CD14-positive monocyte (primary cell): ENCODE data around the gene DNAAF9. TPM values are rescaled to one million over a fixed set of nuclear protein-coding genes. Genes with fewer than 3 reads are reported as not detected.
A peak's percentile ranks its signal among the peaks of the same experiment; 100 is the strongest.

Experiments
- DNase-seq, 3 donors: peaks; one replicate each; pipeline ENCODE4 v3.0.0-alpha.2; 2011 to 2022
- H2AFZ ChIP-seq: 2 replicates; pipeline ENCODE4 v1.6.0; 2012; ENCODE audit warnings: mild to moderate bottlenecking, low read depth, low read length, inconsistent platforms; ENCODE audit not compliant: insufficient read depth, poor library complexity, severe bottlenecking
- H3K27ac ChIP-seq, 2 donors: 1 replicate in 1 of 2; 2 replicates in 1 of 2; pipeline ENCODE4 v1.5.1; 2012 to 2013; ENCODE audit warnings: low read length in 2 of 2, control low read depth in 1 of 2, inconsistent platforms in 1 of 2, low read depth in 1 of 2, mild to moderate bottlenecking in 1 of 2
- H3K27me3 ChIP-seq, 2 donors: one replicate each; pipeline versions ENCODE4 v1.6.0 to v1.6.1; 2011 to 2013; ENCODE audit warnings: low read length in 2 of 2; ENCODE audit not compliant: control insufficient read depth in 2 of 2, insufficient read depth in 2 of 2
- H3K36me3 ChIP-seq, 2 donors: replicated peaks in 1 of 2; 1 replicate in 1 of 2; 2 replicates in 1 of 2; pipeline versions ENCODE4 v1.5.1 to v1.6.1; 2012 to 2013; ENCODE audit warnings: low read length in 2 of 2, control low read depth in 1 of 2, inconsistent platforms in 1 of 2, mild to moderate bottlenecking in 1 of 2; ENCODE audit not compliant: insufficient read depth in 2 of 2, control insufficient read depth in 1 of 2
- H3K4me1 ChIP-seq, 2 donors: 1 replicate in 1 of 2; 2 replicates in 1 of 2; pipeline versions ENCODE4 v1.5.1 to v1.6.1; 2012 to 2013; ENCODE audit warnings: low read length in 2 of 2, control low read depth in 1 of 2, inconsistent platforms in 1 of 2, mild to moderate bottlenecking in 1 of 2, moderate library complexity in 1 of 2; ENCODE audit not compliant: insufficient read depth in 2 of 2, control insufficient read depth in 1 of 2
- H3K4me2 ChIP-seq: replicated peaks from 2 replicates; pipeline ENCODE3; 2012; ENCODE audit warnings: low read length, moderate library complexity, mild to moderate bottlenecking; ENCODE audit not compliant: poor library complexity, severe bottlenecking; ENCODE audit errors: extremely low read depth
- H3K4me3 ChIP-seq, 3 experiments: fragments of 200-600 bp in 1 of 3; sonication (generic) in 1 of 3; replicated peaks in 1 of 3; 1 replicate in 2 of 3; 2 replicates in 1 of 3; pipeline ENCODE4 v1.5.1; 2011 to 2013; ENCODE audit warnings: low read length in 3 of 3, mild to moderate bottlenecking in 3 of 3, control low read depth in 2 of 3, low read depth in 2 of 3, inconsistent platforms in 1 of 3, moderate library complexity in 1 of 3
- H3K79me2 ChIP-seq: 2 replicates; pipeline ENCODE4 v1.6.0; 2012; ENCODE audit warnings: mild to moderate bottlenecking, control low read depth, inconsistent platforms, low read length, moderate library complexity; ENCODE audit not compliant: insufficient read depth
- H3K9ac ChIP-seq: 2 replicates; pipeline ENCODE4 v1.6.0; 2017; ENCODE audit warnings: low read length, mild to moderate bottlenecking; ENCODE audit not compliant: insufficient read depth, poor library complexity, severe bottlenecking
- H3K9me3 ChIP-seq, 2 donors: replicated peaks in 1 of 2; 1 replicate in 1 of 2; 2 replicates in 1 of 2; pipeline versions ENCODE4 v1.5.1 to v1.6.1; 2012 to 2013; ENCODE audit warnings: low read length in 2 of 2, control low read depth in 1 of 2; ENCODE audit not compliant: control insufficient read depth in 1 of 2, insufficient read depth in 1 of 2
- H4K20me1 ChIP-seq: 2 replicates; pipeline ENCODE4 v1.6.0; 2012; ENCODE audit warnings: mild to moderate bottlenecking, low read length, control low read depth, moderate library complexity; ENCODE audit not compliant: insufficient read depth
- H3K27ac Mint-ChIP-seq, 7 donors: one replicate each; pipeline ENCODE4 v1.8.0; 2020; ENCODE audit warnings: mild to moderate bottlenecking in 7 of 7, mixed read lengths in 7 of 7, moderate library complexity in 6 of 7, inconsistent platforms in 2 of 7
- H3K27me3 Mint-ChIP-seq, 3 donors: one replicate each; pipeline ENCODE4 v1.8.0; 2021 to 2022; ENCODE audit warnings: low read depth in 3 of 3, mild to moderate bottlenecking in 3 of 3, mixed read lengths in 3 of 3, moderate library complexity in 3 of 3, inconsistent platforms in 1 of 3
- H3K36me3 Mint-ChIP-seq, 2 donors: one replicate each; pipeline ENCODE4 v1.8.0; 2020; ENCODE audit warnings: mixed read lengths in 2 of 2, inconsistent platforms in 1 of 2, mild to moderate bottlenecking in 1 of 2
- H3K4me1 Mint-ChIP-seq: one replicate; pipeline ENCODE4 v1.8.0; 2020; ENCODE audit warnings: mild to moderate bottlenecking, mixed read lengths
- H3K4me3 Mint-ChIP-seq, 2 donors: one replicate each; pipeline ENCODE4 v1.8.0; 2020; ENCODE audit warnings: mild to moderate bottlenecking in 2 of 2, mixed read lengths in 2 of 2, moderate library complexity in 1 of 2
- H3K9me3 Mint-ChIP-seq, 7 donors: one replicate each; pipeline ENCODE4 v1.8.0; 2020 to 2022; ENCODE audit warnings: mixed read lengths in 7 of 7, mild to moderate bottlenecking in 6 of 7, moderate library complexity in 6 of 7, inconsistent platforms in 2 of 7
- WGBS: methylation state at CpG from one replicate; pipeline ENCODE4 v1.1.5; 2013; ENCODE audit warnings: missing lambda C conversion rate; ENCODE audit not compliant: insufficient coverage; 5-methylcytosine and 5-hydroxymethylcytosine counted together
- intact Hi-C, 2 donors: fragments of 100-400 bp; cut with micrococcal nuclease; formaldehyde crosslinking; loops; one replicate each; pipeline versions ENCODE4 v1.15.0 to v1.15.1; 2023
- polyA plus RNA-seq, 3 donors: library from polyadenylated mRNA; depleted of rRNA in 1 of 3; unstranded in 2 of 3; stranded (reverse) in 1 of 3; fragments of 300-500 nt in 2 of 3; fragments of >200 nt in 1 of 3; fragmentation: Illumina TruSeq in 2 of 3; gene quantifications; 1 replicate in 2 of 3; 2 replicates in 1 of 3; pipeline ENCODE4 v1.2.3, GENCODE V29; 2012 to 2021
- TF ChIP-seq, protein P1 (sequence below): fragments of 200-600 bp; IDR thresholded peaks from one replicate; pipeline ENCODE4 v1.8.0; 2022; ENCODE audit warnings: antibody characterized with exemption, mild to moderate bottlenecking

The DNAAF9 gene
- polyA plus RNA-seq, 3 donors, result 0.53 to 10.8 (median 1.2) TPM

DNA sequence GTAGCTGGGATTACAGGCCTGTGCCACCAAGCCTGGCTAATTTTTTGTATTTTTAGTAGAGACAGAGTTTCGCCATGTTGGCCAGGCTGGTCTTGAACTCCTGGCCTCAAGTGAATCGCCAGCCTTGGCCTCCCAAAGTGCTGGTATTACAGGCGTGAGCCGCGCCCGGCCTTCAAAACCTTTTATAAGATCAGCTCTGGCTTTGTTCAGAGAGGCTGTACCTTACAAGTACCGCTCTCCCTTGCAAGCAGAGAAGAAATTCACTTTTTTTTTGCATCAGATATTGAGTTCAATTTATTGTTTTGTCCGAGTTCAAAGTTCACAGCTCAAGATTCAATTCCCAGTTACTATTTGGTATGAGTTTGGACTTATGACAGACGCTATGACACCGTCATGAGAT, 1.9 kb upstream of the DNAAF9 start:
- Histone ChIP-seq H3K27me3 (no peaks in the 10 kb centered on the region), H3K4me1 (peaks cover 31 to 37% of the 10 kb centered on the region in 2 donors), H3K36me3 (no peaks in the 10 kb centered on the region), H3K9ac (no peak overlapping the region), H3K9me3 (no peaks in the 10 kb centered on the region), H3K79me2 (peaks cover 30% of the 10 kb centered on the region), H3K27ac (no peak overlapping the region), H4K20me1 (peaks cover 14% of the 10 kb centered on the region), H2AFZ (no peak overlapping the region), H3K4me2 (no peak overlapping the region), H3K4me3 (no peak overlapping the region)
- peak overlapping the region in 5 of 7 donors; percentile 73 to 99 (median 97) for H3K27ac Mint-ChIP-seq
- intact Hi-C loops, result loop anchor here in 1 of 2 donors (5.0 kb wide), 2 partner anchors 63 to 148 kb away; partner anchors contain the start of gene ATRN
- TF ChIP-seq, protein P1, sequence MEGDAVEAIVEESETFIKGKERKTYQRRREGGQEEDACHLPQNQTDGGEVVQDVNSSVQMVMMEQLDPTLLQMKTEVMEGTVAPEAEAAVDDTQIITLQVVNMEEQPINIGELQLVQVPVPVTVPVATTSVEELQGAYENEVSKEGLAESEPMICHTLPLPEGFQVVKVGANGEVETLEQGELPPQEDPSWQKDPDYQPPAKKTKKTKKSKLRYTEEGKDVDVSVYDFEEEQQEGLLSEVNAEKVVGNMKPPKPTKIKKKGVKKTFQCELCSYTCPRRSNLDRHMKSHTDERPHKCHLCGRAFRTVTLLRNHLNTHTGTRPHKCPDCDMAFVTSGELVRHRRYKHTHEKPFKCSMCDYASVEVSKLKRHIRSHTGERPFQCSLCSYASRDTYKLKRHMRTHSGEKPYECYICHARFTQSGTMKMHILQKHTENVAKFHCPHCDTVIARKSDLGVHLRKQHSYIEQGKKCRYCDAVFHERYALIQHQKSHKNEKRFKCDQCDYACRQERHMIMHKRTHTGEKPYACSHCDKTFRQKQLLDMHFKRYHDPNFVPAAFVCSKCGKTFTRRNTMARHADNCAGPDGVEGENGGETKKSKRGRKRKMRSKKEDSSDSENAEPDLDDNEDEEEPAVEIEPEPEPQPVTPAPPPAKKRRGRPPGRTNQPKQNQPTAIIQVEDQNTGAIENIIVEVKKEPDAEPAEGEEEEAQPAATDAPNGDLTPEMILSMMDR, result no peak
- no peaks in the 10 kb centered on the region for H3K36me3 Mint-ChIP-seq
- H3K27me3 Mint-ChIP-seq, result no peaks in the 10 kb centered on the region
- no peak for DNase-seq
- WGBS, result 99% methylated on average over 7 of the region's 10 CpGs
- peaks cover 34% of the 10 kb centered on the region for H3K4me1 Mint-ChIP-seq
- peak overlapping the region in 1 of 2 donors; percentile 91 for H3K4me3 Mint-ChIP-seq
- H3K9me3 Mint-ChIP-seq, result peaks cover 0 to 1% (median 0%) of the 10 kb centered on the region in 7 donors

- Histone ChIP-seq H3K79me2 (peaks cover 44% of the 10 kb centered on the region), H2AFZ (peak overlapping the region; percentile 91), H3K4me3 (peak overlapping the region; percentile 93 to 96 (median 95)), H3K4me2 (peak overlapping the region; percentile 93), H3K9ac (peak overlapping the region; percentile 86), H3K9me3 (no peaks in the 10 kb centered on the region), H3K4me1 (peaks cover 35 to 45% of the 10 kb centered on the region in 2 donors), H3K27me3 (no peaks in the 10 kb centered on the region), H4K20me1 (peaks cover 28% of the 10 kb centered on the region), H3K27ac (peak overlapping the region; percentile 92 to 96), H3K36me3 (no peaks in the 10 kb centered on the region)
- TF ChIP-seq, protein P1, result no peak
- WGBS, result under 1% methylated on average over 47 of the region's 59 CpGs
- H3K4me1 Mint-ChIP-seq, result peaks cover 46% of the 10 kb centered on the region
- H3K27ac Mint-ChIP-seq, result peak overlapping the region; percentile 90 to 99 (median 97)
- H3K4me3 Mint-ChIP-seq, result peak overlapping the region; percentile 93 to 97
- H3K36me3 Mint-ChIP-seq, result peaks cover 2 to 7% of the 10 kb centered on the region in 2 donors
- H3K27me3 Mint-ChIP-seq, result peaks cover 0 to 2% (median 0%) of the 10 kb centered on the region in 3 donors
- DNase-seq, result peak; percentile 62 to 74 (median 62)
- H3K9me3 Mint-ChIP-seq, result peaks cover 0 to 1% (median 0%) of the 10 kb centered on the region in 7 donors
- intact Hi-C loops, result loop anchor here (2.0 to 5.0 kb wide), 3 partner anchors 63 to 149 kb away; partner anchors contain the start of gene ATRN (in 2 of the 2)
These were observed 535 bp upstream of the DNAAF9 start for GRCh38 chr20:3407771-3408637.
